ENCODE measurements around the gene GAP43. TPM values are rescaled to one million over a fixed set of nuclear protein-coding genes. Genes with fewer than 3 reads are reported as not detected.

GAP43 gene
- total and polyA plus RNA-seq, 5 donors = 0.37 to 1.0 (median 0.68) TPM; not detected in 1

- Histone ChIP-seq H3K27ac (ENCODE audit: low read length) (no peak overlapping the region), H3K4me3 (ENCODE audit: low read length) (no peak overlapping the region), H3K9me3 (ENCODE audit: control insufficient read depth, low read length) (no peaks in the 10 kb centered on the region), H3K4me1 (ENCODE audit: control insufficient read depth, insufficient read depth, low read length) (no peaks in the 10 kb centered on the region), H3K27me3 (ENCODE audit: control insufficient read depth, insufficient read depth) (no peaks in the 10 kb centered on the region)
- no peak for ATAC-seq
- no peak for DNase-seq
- intact Hi-C loops (cut with DNase I) = no loop called here
- WGBS = 88% methylated on average over 3 of the region's 3 CpGs
These were observed 7.5 kb downstream of the GAP43 start for GRCh38 chr3:115630850-115631249.

- no peak for DNase-seq
- Histone ChIP-seq H3K9me3 (ENCODE audit: control insufficient read depth, low read length) (no peaks in the 10 kb centered on the region), H3K27ac (ENCODE audit: low read length) (no peak overlapping the region), H3K27me3 (ENCODE audit: control insufficient read depth, insufficient read depth) (no peaks in the 10 kb centered on the region), H3K4me3 (ENCODE audit: low read length) (no peak overlapping the region), H3K4me1 (ENCODE audit: control insufficient read depth, insufficient read depth, low read length) (no peaks in the 10 kb centered on the region)
- ATAC-seq = no peak
- intact Hi-C loops (cut with DNase I) = no loop called here
These were observed 8.7 kb downstream of the GAP43 start for GRCh38 chr3:115632026-115632425.

- no peak for ATAC-seq
- Histone ChIP-seq H3K27me3 (ENCODE audit: control insufficient read depth, insufficient read depth) (no peaks in the 10 kb centered on the region), H3K27ac (ENCODE audit: low read length) (no peak overlapping the region), H3K9me3 (ENCODE audit: control insufficient read depth, low read length) (no peaks in the 10 kb centered on the region), H3K4me3 (ENCODE audit: low read length) (no peak overlapping the region), H3K4me1 (ENCODE audit: control insufficient read depth, insufficient read depth, low read length) (no peaks in the 10 kb centered on the region)
- WGBS = 91% methylated on average over 3 of the region's 3 CpGs
- intact Hi-C loops (cut with DNase I) = no loop called here
- DNase-seq = no peak
These were observed 10.2 kb downstream of the GAP43 start for GRCh38 chr3:115633467-115633866.

GRCh38 chr3:115634052-115634451 is 10.7 kb downstream of the GAP43 start:
- no peaks in the 10 kb centered on the region for H3K27me3 ChIP-seq (ENCODE audit: control insufficient read depth, insufficient read depth)
- H3K4me1 ChIP-seq (ENCODE audit: control insufficient read depth, insufficient read depth, low read length) = no peaks in the 10 kb centered on the region
- intact Hi-C loops (cut with DNase I) = no loop called here
- DNase-seq = no peak
- WGBS = 77% methylated on average over 2 of the region's 2 CpGs
- H3K27ac ChIP-seq (ENCODE audit: low read length) = no peak overlapping the region
- no peaks in the 10 kb centered on the region for H3K9me3 ChIP-seq (ENCODE audit: control insufficient read depth, low read length)
- no peak overlapping the region for H3K4me3 ChIP-seq (ENCODE audit: low read length)
- no peak for ATAC-seq

GRCh38 chr3:115635406-115635805 is 12.1 kb downstream of the GAP43 start:
- Histone ChIP-seq H3K4me3 (ENCODE audit: low read length) (no peak overlapping the region), H3K4me1 (ENCODE audit: control insufficient read depth, insufficient read depth, low read length) (no peaks in the 10 kb centered on the region), H3K27me3 (ENCODE audit: control insufficient read depth, insufficient read depth) (no peaks in the 10 kb centered on the region), H3K9me3 (ENCODE audit: control insufficient read depth, low read length) (no peaks in the 10 kb centered on the region), H3K27ac (ENCODE audit: low read length) (no peak overlapping the region)
- 59% methylated on average over 1 of the region's 1 CpG for WGBS
- intact Hi-C loops (cut with DNase I) = no loop called here
- DNase-seq (no peak), ATAC-seq (no peak)

GRCh38 chr3:115638241-115638640 is 14.9 kb downstream of the GAP43 start:
- no peaks in the 10 kb centered on the region for H3K27me3 ChIP-seq (ENCODE audit: control insufficient read depth, insufficient read depth)
- H3K27ac ChIP-seq (ENCODE audit: low read length) = no peak overlapping the region
- H3K4me3 ChIP-seq (ENCODE audit: low read length) = no peak overlapping the region
- ATAC-seq (no peak), DNase-seq (no peak)
- intact Hi-C loops (cut with DNase I) = no loop called here
- H3K9me3 ChIP-seq (ENCODE audit: control insufficient read depth, low read length) = no peaks in the 10 kb centered on the region
- H3K4me1 ChIP-seq (ENCODE audit: control insufficient read depth, insufficient read depth, low read length) = no peaks in the 10 kb centered on the region
- WGBS = 83% methylated on average over 1 of the region's 1 CpG

GRCh38 chr3:115638991-115639390 is 15.7 kb downstream of the GAP43 start:
- ATAC-seq (no peak), DNase-seq (no peak)
- no peaks in the 10 kb centered on the region for H3K4me1 ChIP-seq (ENCODE audit: control insufficient read depth, insufficient read depth, low read length)
- H3K27ac ChIP-seq (ENCODE audit: low read length) = no peak overlapping the region
- intact Hi-C loops (cut with DNase I) = no loop called here
- 90% methylated on average over 1 of the region's 1 CpG for WGBS
- no peaks in the 10 kb centered on the region for H3K9me3 ChIP-seq (ENCODE audit: control insufficient read depth, low read length)
- no peaks in the 10 kb centered on the region for H3K27me3 ChIP-seq (ENCODE audit: control insufficient read depth, insufficient read depth)
- no peak overlapping the region for H3K4me3 ChIP-seq (ENCODE audit: low read length)

GRCh38 chr3:115644391-115644790 is 21.1 kb downstream of the GAP43 start:
- no peak overlapping the region for H3K27ac ChIP-seq (ENCODE audit: low read length)
- ATAC-seq = no peak
- WGBS = 95% methylated on average over 1 of the region's 1 CpG

GRCh38 chr3:115646027-115646690 is 22.8 kb downstream of the GAP43 start:
- WGBS = 79% methylated on average over 2 of the region's 2 CpGs
- no peaks in the 10 kb centered on the region for H3K4me1 ChIP-seq (ENCODE audit: control insufficient read depth, insufficient read depth, low read length)
- no peak overlapping the region for H3K27ac ChIP-seq (ENCODE audit: low read length)
- H3K4me3 ChIP-seq (ENCODE audit: low read length) = no peak overlapping the region
- no peaks in the 10 kb centered on the region for H3K9me3 ChIP-seq (ENCODE audit: control insufficient read depth, low read length)
- peak in 1 of 2 donors; percentile 45 for ATAC-seq
- no peak for DNase-seq
- intact Hi-C loops (cut with DNase I) = no loop called here
- no peaks in the 10 kb centered on the region for H3K27me3 ChIP-seq (ENCODE audit: control insufficient read depth, insufficient read depth)

More at GRCh38 chr3:115644391-115644790, 21.1 kb downstream of the GAP43 start:
- intact Hi-C loops (cut with DNase I) = no loop called here
- no peaks in the 10 kb centered on the region for H3K4me1 ChIP-seq (ENCODE audit: control insufficient read depth, insufficient read depth, low read length)
- H3K9me3 ChIP-seq (ENCODE audit: control insufficient read depth, low read length) = no peaks in the 10 kb centered on the region
- no peaks in the 10 kb centered on the region for H3K27me3 ChIP-seq (ENCODE audit: control insufficient read depth, insufficient read depth)
- no peak for DNase-seq
- H3K4me3 ChIP-seq (ENCODE audit: low read length) = no peak overlapping the region

- ATAC-seq (no peak), DNase-seq (no peak)
- no peaks in the 10 kb centered on the region for H3K4me1 ChIP-seq (ENCODE audit: control insufficient read depth, insufficient read depth, low read length)
- no peak overlapping the region for H3K4me3 ChIP-seq (ENCODE audit: low read length)
- WGBS = 96% methylated on average over 1 of the region's 1 CpG
- intact Hi-C loops (cut with DNase I) = no loop called here
- H3K27ac ChIP-seq (ENCODE audit: low read length) = no peak overlapping the region
- H3K27me3 ChIP-seq (ENCODE audit: control insufficient read depth, insufficient read depth) = no peaks in the 10 kb centered on the region
- no peaks in the 10 kb centered on the region for H3K9me3 ChIP-seq (ENCODE audit: control insufficient read depth, low read length)
These were observed 25.2 kb downstream of the GAP43 start for GRCh38 chr3:115648559-115648958.

- Histone ChIP-seq H3K27ac (ENCODE audit: low read length) (no peak overlapping the region), H3K27me3 (ENCODE audit: control insufficient read depth, insufficient read depth) (no peaks in the 10 kb centered on the region), H3K4me3 (ENCODE audit: low read length) (no peak overlapping the region), H3K4me1 (ENCODE audit: control insufficient read depth, insufficient read depth, low read length) (no peaks in the 10 kb centered on the region), H3K9me3 (ENCODE audit: control insufficient read depth, low read length) (no peaks in the 10 kb centered on the region)
- 83% methylated on average over 1 of the region's 1 CpG for WGBS
- DNase-seq = no peak
- intact Hi-C loops (cut with DNase I) = no loop called here
- no peak for ATAC-seq
These were observed 27.8 kb downstream of the GAP43 start for GRCh38 chr3:115651087-115651486.

GRCh38 chr3:115651599-115651998 is 28.3 kb downstream of the GAP43 start:
- ATAC-seq (no peak), DNase-seq (no peak)
- Histone ChIP-seq H3K4me3 (ENCODE audit: low read length) (no peak overlapping the region), H3K27ac (ENCODE audit: low read length) (no peak overlapping the region), H3K9me3 (ENCODE audit: control insufficient read depth, low read length) (no peaks in the 10 kb centered on the region), H3K4me1 (ENCODE audit: control insufficient read depth, insufficient read depth, low read length) (no peaks in the 10 kb centered on the region), H3K27me3 (ENCODE audit: control insufficient read depth, insufficient read depth) (no peaks in the 10 kb centered on the region)
- intact Hi-C loops (cut with DNase I) = no loop called here
- 68% methylated on average over 2 of the region's 2 CpGs for WGBS
